ENCODE results near the gene MDC1.
A peak's percentile ranks its signal among the peaks of the same experiment; 100 is the strongest.
"Not testable (repeated sequence)": the region's sequence is repeated elsewhere in the genome, so short reads cannot be mapped to it uniquely, and the experiment has no call there.

Gene MDC1

GRCh38 chr6:30761791-30762429 lies 44.8 kb upstream of the MDC1 start:
- DNase-seq (ENCODE audit: low read depth), result no peak
- no peak overlapping the region for H3K4me3 ChIP-seq (ENCODE audit: control insufficient read depth, low read depth, low read length)
- TF ChIP-seq CTCF (IDR thresholded peaks at IDR 0.05; ENCODE audit: control insufficient read depth, insufficient read depth, low read depth, low read length, missing control alignments), result no peak

- no peak for DNase-seq (ENCODE audit: low read depth)
- no peak for TF ChIP-seq CTCF (IDR thresholded peaks at IDR 0.05; ENCODE audit: control insufficient read depth, insufficient read depth, low read depth, low read length, missing control alignments)
- H3K4me3 ChIP-seq (ENCODE audit: control insufficient read depth, low read depth, low read length), result no peak overlapping the region
These were observed 43.5 kb upstream of the MDC1 start for GRCh38 chr6:30760549-30760948.

- DNase-seq (ENCODE audit: low read depth), result peak; percentile 88
- no peak overlapping the region for H3K4me3 ChIP-seq (ENCODE audit: control insufficient read depth, low read depth, low read length)
- TF ChIP-seq CTCF (IDR thresholded peaks at IDR 0.05; ENCODE audit: control insufficient read depth, insufficient read depth, low read depth, low read length, missing control alignments), result no peak
These were observed 42.6 kb upstream of the MDC1 start for GRCh38 chr6:30759575-30760239.

- DNase-seq (ENCODE audit: low read depth), result no peak
- H3K4me3 ChIP-seq (ENCODE audit: control insufficient read depth, low read depth, low read length), result no peak overlapping the region
- no peak for TF ChIP-seq CTCF (IDR thresholded peaks at IDR 0.05; ENCODE audit: control insufficient read depth, insufficient read depth, low read depth, low read length, missing control alignments)
These were observed 40.3 kb upstream of the MDC1 start for GRCh38 chr6:30757261-30757904.

- H3K4me3 ChIP-seq (ENCODE audit: control insufficient read depth, low read depth, low read length); DNase-seq (ENCODE audit: low read depth): not testable (repeated sequence)
These were observed 39.4 kb upstream of the MDC1 start for GRCh38 chr6:30756405-30757003.

- no peak for DNase-seq (ENCODE audit: low read depth)
- TF ChIP-seq CTCF (IDR thresholded peaks at IDR 0.05; ENCODE audit: control insufficient read depth, insufficient read depth, low read depth, low read length, missing control alignments), result no peak
- H3K4me3 ChIP-seq (ENCODE audit: control insufficient read depth, low read depth, low read length), result no peak overlapping the region
These were observed 37.5 kb upstream of the MDC1 start for GRCh38 chr6:30754631-30755030.

All from AG09309 (cell line).